ENCODE results near the gene KCNE2.

Gene KCNE2

GRCh38 chr21:34333121-34333739, 30.6 kb upstream of the KCNE2 start:
- TF ChIP-seq, protein P1, sequence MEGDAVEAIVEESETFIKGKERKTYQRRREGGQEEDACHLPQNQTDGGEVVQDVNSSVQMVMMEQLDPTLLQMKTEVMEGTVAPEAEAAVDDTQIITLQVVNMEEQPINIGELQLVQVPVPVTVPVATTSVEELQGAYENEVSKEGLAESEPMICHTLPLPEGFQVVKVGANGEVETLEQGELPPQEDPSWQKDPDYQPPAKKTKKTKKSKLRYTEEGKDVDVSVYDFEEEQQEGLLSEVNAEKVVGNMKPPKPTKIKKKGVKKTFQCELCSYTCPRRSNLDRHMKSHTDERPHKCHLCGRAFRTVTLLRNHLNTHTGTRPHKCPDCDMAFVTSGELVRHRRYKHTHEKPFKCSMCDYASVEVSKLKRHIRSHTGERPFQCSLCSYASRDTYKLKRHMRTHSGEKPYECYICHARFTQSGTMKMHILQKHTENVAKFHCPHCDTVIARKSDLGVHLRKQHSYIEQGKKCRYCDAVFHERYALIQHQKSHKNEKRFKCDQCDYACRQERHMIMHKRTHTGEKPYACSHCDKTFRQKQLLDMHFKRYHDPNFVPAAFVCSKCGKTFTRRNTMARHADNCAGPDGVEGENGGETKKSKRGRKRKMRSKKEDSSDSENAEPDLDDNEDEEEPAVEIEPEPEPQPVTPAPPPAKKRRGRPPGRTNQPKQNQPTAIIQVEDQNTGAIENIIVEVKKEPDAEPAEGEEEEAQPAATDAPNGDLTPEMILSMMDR (IDR thresholded peaks at IDR 0.05; ENCODE audit: control extremely low read depth, extremely low read depth, low read depth, missing control alignments): no peak
- no peak for DNase-seq (ENCODE audit: extremely low spot score)
- ChIA-PET POLR2A (no interaction called here), CTCF (interaction anchor here (1.4 to 10.2 kb wide), 2 partner anchors 13 to 430 kb away, joined by 3 to 64 read pairs; no protein-coding TSS in a partner anchor)

DNA sequence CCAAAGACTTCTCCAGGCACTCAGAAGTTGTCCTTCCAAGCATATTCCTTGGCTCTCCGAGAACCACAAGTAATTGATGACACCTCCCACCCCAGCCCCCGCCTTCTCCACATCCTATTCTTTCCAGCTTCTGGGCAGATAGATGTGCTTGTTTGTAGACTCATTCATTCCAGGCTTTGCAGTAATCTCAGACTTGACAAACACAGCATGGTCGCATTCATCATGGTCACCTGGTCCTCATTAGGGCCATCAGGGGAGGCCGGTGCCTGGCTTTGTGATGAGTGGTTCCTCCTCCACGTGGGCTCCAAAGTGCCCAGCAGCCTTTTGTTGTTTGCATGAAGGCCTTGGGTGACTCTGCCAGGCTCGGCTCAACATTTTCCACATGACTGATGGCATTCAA, 28.5 kb upstream of the KCNE2 start:
- ChIA-PET CTCF (interaction anchor here (1.3 to 10.2 kb wide), 3 partner anchors 11 to 412 kb away, joined by 3 to 64 read pairs (median 7); no protein-coding TSS in a partner anchor), POLR2A (no interaction called here)
- TF ChIP-seq, protein P1 (IDR thresholded peaks at IDR 0.05; ENCODE audit: control extremely low read depth, extremely low read depth, low read depth, missing control alignments): no peak
- DNase-seq (ENCODE audit: extremely low spot score): no peak

- ChIA-PET CTCF (interaction anchor here (1.5 to 10.2 kb wide), 3 partner anchors 10 to 412 kb away, joined by 3 to 64 read pairs (median 9); no protein-coding TSS in a partner anchor), POLR2A (no interaction called here)
- no peak for DNase-seq (ENCODE audit: extremely low spot score)
- TF ChIP-seq, protein P1 (IDR thresholded peaks at IDR 0.05; ENCODE audit: control extremely low read depth, extremely low read depth, low read depth, missing control alignments): no peak
Measured at GRCh38 chr21:34336245-34336644, 27.6 kb upstream of the KCNE2 start.

DNA sequence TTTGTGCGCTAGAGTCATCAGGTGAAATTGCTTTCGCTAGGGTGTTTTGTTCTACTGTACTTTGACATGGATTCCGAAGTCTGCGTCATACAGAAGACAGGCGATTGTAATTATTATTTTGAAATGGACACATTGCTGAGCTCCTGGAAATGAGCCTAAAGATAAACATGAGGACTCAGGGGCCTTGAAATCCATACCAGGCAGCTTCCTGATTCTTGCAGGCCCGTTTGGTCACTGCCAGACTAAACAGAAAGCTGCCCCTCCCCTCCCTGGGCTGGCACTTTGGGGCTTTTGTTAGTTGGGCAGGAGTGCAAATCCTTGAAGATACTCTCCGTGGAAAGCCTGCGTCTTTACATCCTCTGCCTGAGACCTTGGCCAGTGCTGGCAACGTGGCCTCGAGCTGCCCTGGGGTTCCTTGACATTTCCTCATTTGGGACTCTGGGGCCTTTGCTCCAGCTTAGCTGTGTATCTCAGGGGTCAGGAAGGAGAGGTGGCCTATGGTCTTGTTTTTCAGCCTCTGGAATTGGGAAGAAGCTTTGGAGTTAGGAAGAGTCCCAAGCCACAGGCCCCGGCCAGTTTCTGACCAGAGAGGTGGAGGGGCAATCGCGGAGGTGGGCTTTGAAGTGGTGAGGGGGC, 26.9 kb upstream of the KCNE2 start:
- POLR2A ChIA-PET: no interaction called here
- TF ChIP-seq, protein P1 (IDR thresholded peaks at IDR 0.05; ENCODE audit: control extremely low read depth, extremely low read depth, low read depth, missing control alignments): no peak
- DNase-seq (ENCODE audit: extremely low spot score): no peak
- CTCF ChIA-PET: interaction anchor here (1.5 to 10.2 kb wide), 3 partner anchors 10 to 413 kb away, joined by 3 to 64 read pairs (median 9); no protein-coding TSS in a partner anchor

GRCh38 chr21:34337741-34338140, 26.1 kb upstream of the KCNE2 start:
- ChIA-PET CTCF (interaction anchor here (2.1 to 10.2 kb wide), 2 partner anchors 9 to 414 kb away, joined by 9 to 64 read pairs; no protein-coding TSS in a partner anchor), POLR2A (no interaction called here)
- DNase-seq (ENCODE audit: extremely low spot score): no peak
- TF ChIP-seq, protein P1 (IDR thresholded peaks at IDR 0.05; ENCODE audit: control extremely low read depth, extremely low read depth, low read depth, missing control alignments): no peak

- DNase-seq (ENCODE audit: extremely low spot score): no peak
- ChIA-PET CTCF (interaction anchor here (2.1 to 10.2 kb wide), 2 partner anchors 8 to 414 kb away, joined by 9 to 64 read pairs; no protein-coding TSS in a partner anchor), POLR2A (no interaction called here)
- TF ChIP-seq, protein P1 (IDR thresholded peaks at IDR 0.05; ENCODE audit: control extremely low read depth, extremely low read depth, low read depth, missing control alignments): no peak
Measured at GRCh38 chr21:34338226-34338625, 25.6 kb upstream of the KCNE2 start.
